NCI-H2171 (cell line): Measurements from ENCODE around the gene PCSK5.
"Not testable (repeated sequence)": the region's sequence is repeated elsewhere in the genome, so short reads cannot be mapped to it uniquely, and the experiment has no call there.

ENCODE experiments used
- DNase-seq: peaks from one replicate; lab custom pipeline; 2025; lab: John Stamatoyannopoulos, UW

The PCSK5 gene

DNA sequence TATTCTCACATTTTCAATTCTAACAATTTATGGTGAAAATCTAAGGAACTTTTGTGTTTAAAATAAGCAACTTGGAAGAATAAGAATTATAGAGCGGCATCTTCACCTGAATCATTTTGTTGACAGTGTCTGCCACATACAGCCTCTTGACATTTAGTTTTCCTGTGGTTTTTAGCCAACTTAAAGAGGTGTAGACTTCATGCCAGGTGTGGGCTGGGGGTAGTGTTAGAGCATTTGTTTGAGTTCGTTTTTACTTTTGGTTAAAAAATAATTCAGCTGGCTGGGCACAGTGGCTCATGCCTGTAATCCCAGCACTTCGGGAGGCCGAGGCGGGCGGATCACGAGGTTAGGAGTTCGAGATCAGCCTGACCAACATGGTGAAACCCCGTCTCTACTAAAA lies 72.8 kb downstream of the PCSK5 start:
- not testable (repeated sequence) for DNase-seq

- DNase-seq = no peak
Measured at GRCh38 chr9:75964427-75964826, 74.0 kb downstream of the PCSK5 start.

- DNase-seq = no peak
Measured at GRCh38 chr9:75965231-75965630, 74.8 kb downstream of the PCSK5 start.

DNA sequence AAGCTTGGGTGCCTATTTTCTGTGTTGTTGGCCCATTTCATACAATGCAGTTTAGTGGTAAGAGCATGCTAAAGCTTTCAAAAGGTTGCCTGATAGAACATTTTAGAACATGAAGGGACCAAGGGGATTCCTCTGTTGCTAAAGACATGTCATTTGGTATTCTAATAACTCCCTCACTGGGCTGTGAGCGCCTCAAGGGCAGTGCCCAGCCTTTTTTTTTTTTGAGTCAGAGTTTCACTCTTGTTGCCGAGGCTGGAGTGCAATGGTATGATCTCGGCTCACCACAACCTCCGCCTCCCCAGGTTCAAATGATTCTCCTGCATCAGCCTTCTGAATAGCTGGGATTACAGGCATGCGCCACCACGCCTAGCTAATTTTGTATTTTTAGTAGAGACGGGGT lies 77.1 kb downstream of the PCSK5 start:
- DNase-seq = no peak

DNA sequence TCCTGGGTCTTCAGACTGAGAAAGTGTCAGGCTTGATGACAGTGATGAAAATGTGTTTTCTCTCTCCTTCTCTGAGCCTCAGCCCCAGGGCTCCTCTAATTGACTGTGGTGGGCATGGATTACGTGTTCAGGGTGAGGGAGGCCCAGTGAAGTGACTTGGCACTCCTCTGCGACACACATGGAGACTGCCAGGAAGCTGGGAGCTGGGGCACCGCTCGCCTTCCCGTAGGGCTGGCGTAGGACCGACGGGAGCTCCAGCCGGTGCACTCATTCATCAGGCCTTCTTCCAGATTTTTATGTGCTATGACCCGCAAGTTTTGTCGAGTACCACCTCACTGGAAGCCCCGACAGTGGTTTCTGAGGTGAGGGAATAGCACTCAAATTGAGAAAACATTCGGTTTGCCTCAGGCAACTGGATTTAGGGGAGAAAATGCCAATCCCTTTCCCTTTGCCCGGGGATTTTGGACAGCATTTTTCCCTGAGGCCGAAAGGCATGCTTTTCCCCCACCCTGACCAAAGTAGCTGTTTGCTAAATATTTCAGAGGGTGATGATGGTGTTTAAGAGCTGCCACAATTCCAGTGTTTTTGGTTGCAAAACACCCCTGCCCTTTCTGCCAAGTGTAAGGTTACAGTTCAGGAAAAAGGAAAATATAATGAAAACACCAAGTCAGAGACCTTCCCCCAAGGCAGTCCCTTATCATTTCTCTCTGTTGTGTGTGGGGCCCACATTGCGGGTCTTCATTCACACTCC lies 83.7 kb downstream of the PCSK5 start:
- no peak for DNase-seq

- DNase-seq = no peak
Measured at GRCh38 chr9:75975071-75975470, 84.6 kb downstream of the PCSK5 start.

DNA sequence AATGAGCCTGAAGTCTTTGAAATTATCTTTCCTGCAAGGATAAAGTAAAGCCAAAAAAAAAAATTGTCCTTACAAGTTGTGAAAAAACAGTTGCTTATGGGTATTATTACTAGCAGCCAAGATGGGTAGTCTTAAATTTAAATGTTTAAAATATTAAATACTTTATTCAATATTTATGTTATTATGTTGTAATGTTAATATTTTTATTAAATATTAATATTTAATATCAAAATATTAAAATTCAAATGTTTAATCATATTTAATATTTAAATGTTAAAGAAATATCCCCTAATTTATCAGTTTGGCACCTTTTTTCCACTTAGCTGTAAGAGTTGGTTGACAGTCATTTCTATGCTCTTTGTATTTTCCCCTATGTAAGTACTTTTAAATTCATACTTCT lies 86.1 kb downstream of the PCSK5 start:
- DNase-seq = no peak

DNA sequence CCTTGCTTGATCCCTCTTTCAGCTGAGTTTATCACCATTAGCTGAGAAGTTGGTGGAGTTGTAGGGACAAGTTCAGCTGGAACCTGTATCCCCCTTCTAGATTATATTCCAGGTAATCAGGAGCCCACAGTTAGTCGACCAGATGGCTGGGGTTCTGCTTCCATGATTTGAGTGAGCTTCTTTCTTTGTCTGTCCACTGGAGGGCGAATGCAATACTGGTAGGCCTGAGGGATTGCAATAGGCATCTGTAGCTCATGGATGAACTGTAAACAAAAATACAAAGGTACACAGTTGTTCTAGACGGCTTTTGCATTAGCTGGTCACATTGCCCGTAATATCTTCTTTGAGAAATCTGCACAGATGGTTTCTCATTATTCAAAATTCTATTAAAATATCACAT lies 88.9 kb downstream of the PCSK5 start:
- DNase-seq = no peak

DNA sequence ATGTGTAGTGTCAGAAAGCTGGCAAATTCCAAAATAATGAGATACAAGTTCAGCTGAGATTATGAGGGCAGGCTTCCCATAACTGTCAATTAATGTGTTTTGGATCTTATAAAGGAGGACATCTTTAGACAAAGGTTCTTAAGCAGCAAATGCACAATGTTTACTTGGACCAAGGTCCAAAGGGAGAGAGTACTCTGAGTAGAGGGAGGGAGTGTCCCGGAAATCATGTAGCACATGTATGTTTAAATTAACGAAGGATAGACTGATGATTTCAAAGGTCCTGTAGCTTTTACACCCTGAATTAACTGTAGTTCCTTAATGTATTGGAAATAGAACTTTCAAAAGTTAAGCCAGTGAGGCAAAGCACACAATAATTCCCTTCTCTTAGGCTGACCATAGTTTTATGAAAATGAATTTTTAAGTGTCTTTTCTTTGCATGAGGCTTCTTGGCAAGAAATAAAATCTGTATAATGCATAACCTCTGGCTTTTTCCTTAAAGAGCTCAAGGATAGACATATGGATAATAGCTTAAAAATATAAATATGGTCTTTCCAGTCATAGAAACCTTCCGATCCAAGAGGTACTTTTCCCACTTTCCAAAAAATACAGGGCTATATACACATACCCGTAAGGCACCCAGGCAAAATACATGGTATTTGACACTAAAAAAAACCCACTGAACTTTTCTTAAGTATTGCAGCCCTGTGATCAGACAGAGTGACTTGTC lies 93.0 kb downstream of the PCSK5 start:
- DNase-seq = no peak

DNA sequence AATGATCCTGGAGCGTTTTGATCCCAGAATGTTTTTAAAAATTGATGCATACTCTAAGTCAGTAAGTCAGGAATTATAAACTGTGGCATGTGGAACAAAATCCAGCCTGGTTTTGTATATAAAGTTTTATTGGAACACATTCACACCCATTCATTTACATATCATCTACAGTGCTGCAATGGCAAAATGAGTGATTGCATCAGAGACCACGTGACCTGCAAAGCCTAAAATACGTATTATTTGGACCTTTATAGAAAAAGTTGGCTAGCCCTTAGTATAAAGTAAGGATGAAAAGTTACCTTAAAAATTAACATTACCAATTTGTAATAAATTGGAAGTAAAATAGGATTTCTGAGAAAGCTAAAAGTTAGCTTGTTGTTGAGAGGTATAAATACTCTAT lies 95.0 kb downstream of the PCSK5 start:
- no peak for DNase-seq

GRCh38 chr9:75988663-75989062 lies 98.2 kb downstream of the PCSK5 start:
- DNase-seq = no peak

- DNase-seq = no peak
Measured at GRCh38 chr9:75990156-75990555, 99.7 kb downstream of the PCSK5 start.

GRCh38 chr9:75990576-75991304 lies 100.3 kb downstream of the PCSK5 start:
- no peak for DNase-seq

- no peak for DNase-seq
Measured at GRCh38 chr9:75992482-75993206, 102.2 kb downstream of the PCSK5 start.

DNA sequence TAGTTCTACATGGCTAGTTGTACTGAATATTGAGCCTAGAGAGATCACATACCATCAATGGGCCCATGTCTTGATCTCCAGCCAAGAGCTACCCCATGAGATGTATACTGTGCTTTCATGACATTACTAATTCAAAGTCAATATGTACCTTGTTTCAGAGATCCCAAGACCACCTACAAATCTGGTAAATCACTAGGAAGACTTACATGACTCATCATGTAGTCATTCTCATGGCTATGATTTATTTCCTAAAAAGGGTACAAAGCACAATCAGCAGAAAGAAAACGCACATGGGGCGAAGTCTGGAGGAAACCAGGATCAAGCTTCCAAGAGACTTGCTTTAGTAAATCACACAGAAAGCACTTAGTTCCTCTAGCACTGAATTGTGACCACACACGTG lies 103.0 kb downstream of the PCSK5 start:
- DNase-seq = no peak

DNA sequence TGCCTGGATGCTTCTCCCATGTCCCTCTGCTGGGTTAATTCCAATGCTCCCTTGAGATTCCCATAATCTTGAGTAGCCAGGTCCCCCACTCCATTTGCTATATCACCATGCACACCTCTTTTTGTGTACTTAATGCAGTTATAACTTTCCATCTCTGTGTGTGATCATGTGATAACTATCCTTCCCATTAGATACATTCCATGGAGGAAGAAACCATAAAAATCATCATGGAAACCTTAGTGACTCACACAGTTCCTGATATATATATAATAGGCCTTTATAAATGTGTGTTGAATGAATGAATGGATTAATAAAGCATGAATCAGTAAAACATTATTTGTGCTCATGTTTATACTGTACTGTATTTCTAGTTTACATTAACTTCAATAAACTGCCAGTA lies 104.6 kb downstream of the PCSK5 start:
- no peak for DNase-seq

- no peak for DNase-seq
Measured at GRCh38 chr9:75996726-75997125, 106.3 kb downstream of the PCSK5 start.

DNA sequence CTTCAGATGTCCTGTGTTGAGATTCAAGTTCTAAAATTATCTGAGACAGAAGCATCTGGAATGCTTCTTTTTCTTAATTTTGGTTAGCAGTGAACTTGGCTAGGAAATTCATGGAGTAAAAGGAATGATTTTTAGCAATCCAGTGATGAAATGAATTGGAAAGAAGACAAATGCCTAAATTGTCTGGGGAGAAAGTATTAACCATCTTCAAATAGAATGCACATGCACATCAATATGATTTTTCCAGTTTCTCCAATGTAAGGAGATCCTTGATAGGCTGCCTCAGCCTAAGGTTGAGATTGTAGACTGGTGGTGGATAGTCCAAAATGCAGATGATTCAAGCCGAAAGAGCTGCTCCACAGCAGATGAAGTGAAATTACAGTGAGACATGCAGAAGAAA lies 106.7 kb downstream of the PCSK5 start:
- DNase-seq = no peak

- DNase-seq = no peak
Measured at GRCh38 chr9:75998096-75998780, 107.8 kb downstream of the PCSK5 start.

GRCh38 chr9:76001459-76001858 lies 111.0 kb downstream of the PCSK5 start:
- DNase-seq = no peak

DNA sequence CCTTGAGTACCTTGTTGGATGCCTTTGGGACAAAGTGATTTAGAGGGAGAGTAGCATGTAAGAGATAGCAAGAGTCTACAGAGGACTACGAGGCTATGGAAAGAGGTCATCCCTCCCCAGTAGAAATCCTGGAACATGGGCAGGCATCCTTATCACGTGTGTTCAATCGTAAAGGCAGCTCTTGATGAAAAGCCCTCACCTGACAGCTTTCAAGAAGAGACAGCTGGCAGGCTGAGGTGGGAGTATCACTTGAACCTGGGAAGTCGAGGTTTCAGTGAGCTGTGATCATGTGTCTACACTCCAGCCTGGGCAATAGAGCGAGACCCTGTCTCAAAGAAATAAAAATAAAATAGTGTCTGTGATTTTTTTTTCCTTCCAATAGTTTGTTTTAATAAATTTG lies 112.6 kb downstream of the PCSK5 start:
- DNase-seq = no peak

DNA sequence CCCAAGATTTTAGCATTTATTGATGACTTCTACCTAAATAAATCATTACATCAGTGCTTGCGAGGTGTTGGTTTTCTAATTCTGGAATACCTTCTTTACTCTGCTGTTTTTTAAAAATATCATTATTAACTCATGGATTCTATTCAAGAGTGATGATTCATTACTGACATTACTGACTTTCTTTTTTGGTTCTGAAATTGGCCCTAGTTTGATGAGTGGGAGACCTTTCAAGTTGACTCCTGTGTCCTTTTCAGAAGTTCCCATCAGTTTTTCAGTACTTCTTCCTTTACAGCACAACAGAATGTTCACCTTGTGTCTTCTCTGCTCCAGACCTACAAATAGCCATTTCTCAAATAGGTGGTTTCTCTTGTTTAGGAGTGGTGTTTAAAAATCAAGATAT lies 114.1 kb downstream of the PCSK5 start:
- DNase-seq = no peak
